Karpas-422 (cell line): Measurements from ENCODE around the gene PDXK. TPM values are rescaled to one million over a fixed set of nuclear protein-coding genes. Genes with fewer than 3 reads are reported as not detected.

Experiments
- DNase-seq: peaks from one replicate; pipeline ENCODE4 v3.0.0-alpha.2; 2015
- H2AFZ ChIP-seq: fragments of 200-600 bp; sonication (generic); 2 replicates; pipeline ENCODE4 v1.6.1; 2014; ENCODE audit warnings: antibody characterized with exemption, low read length, mixed read lengths
- H3K27ac ChIP-seq: fragments of 200-600 bp; sonication (generic); 2 replicates; pipeline ENCODE4 v1.5.1; 2014; ENCODE audit warnings: mild to moderate bottlenecking, low read length, moderate library complexity
- H3K27me3 ChIP-seq: fragments of 200-600 bp; sonication (generic); 2 replicates; pipeline ENCODE4 v1.6.1; 2014; ENCODE audit warnings: low read length, mixed read lengths
- H3K36me3 ChIP-seq: fragments of 200-600 bp; sonication (generic); 2 replicates; pipeline ENCODE4 v1.6.1; 2014; ENCODE audit warnings: low read length, mixed read lengths; ENCODE audit not compliant: insufficient read depth
- H3K4me1 ChIP-seq: fragments of 200-600 bp; sonication (generic); 2 replicates; pipeline ENCODE4 v1.6.1; 2014; ENCODE audit warnings: mild to moderate bottlenecking, low read length, mixed read lengths
- H3K4me2 ChIP-seq: fragments of 200-600 bp; sonication (generic); 2 replicates; pipeline ENCODE4 v1.6.1; 2014; ENCODE audit warnings: low read length, low read depth, mild to moderate bottlenecking; ENCODE audit not compliant: poor library complexity, severe bottlenecking
- H3K4me3 ChIP-seq: fragments of 200-600 bp; sonication (generic); 2 replicates; pipeline ENCODE4 v1.5.1; 2014; ENCODE audit warnings: mild to moderate bottlenecking, antibody characterized with exemption, low read length, mixed read lengths
- H3K79me2 ChIP-seq: fragments of 200-600 bp; sonication (generic); 2 replicates; pipeline ENCODE4 v1.6.1; 2014; ENCODE audit warnings: mild to moderate bottlenecking, low read length, mixed read lengths
- H3K9ac ChIP-seq: fragments of 200-600 bp; sonication (generic); 2 replicates; pipeline ENCODE4 v1.6.0; 2014; ENCODE audit warnings: low read length
- H3K9me2 ChIP-seq: fragments of 200-600 bp; sonication (generic), shearing (Covaris generic); replicated peaks from 2 replicates; pipeline ENCODE4 v1.6.0; 2014; ENCODE audit warnings: mild to moderate bottlenecking, low read length, moderate library complexity; ENCODE audit not compliant: insufficient read depth
- H3K9me3 ChIP-seq: fragments of 300-700, 200-600 bp; sonication (generic); 2 replicates; pipeline ENCODE4 v1.6.1; 2014; ENCODE audit warnings: low read length, mixed read lengths
- H4K20me1 ChIP-seq: fragments of 200-600 bp; sonication (generic); 2 replicates; pipeline ENCODE4 v1.6.1; 2014; ENCODE audit warnings: mild to moderate bottlenecking, antibody characterized with exemption, low read length, low read depth; ENCODE audit not compliant: insufficient read depth
- small RNA-seq: library from RNA; depleted of rRNA; stranded (forward); fragments of <200 nt; gene quantifications from one replicate; pipeline ENCODE3, GENCODE V24; 2014
- total RNA-seq: library from RNA; depleted of rRNA; stranded (reverse); fragments of >200 nt; shearing (Covaris generic); gene quantifications from 2 replicates; pipeline ENCODE4 v1.2.3, GENCODE V29; 2014; ENCODE audit warnings: low replicate concordance; rRNA removed

Gene PDXK
- total RNA-seq, 1 experiment from 2014 or later = 44.7 TPM

DNA sequence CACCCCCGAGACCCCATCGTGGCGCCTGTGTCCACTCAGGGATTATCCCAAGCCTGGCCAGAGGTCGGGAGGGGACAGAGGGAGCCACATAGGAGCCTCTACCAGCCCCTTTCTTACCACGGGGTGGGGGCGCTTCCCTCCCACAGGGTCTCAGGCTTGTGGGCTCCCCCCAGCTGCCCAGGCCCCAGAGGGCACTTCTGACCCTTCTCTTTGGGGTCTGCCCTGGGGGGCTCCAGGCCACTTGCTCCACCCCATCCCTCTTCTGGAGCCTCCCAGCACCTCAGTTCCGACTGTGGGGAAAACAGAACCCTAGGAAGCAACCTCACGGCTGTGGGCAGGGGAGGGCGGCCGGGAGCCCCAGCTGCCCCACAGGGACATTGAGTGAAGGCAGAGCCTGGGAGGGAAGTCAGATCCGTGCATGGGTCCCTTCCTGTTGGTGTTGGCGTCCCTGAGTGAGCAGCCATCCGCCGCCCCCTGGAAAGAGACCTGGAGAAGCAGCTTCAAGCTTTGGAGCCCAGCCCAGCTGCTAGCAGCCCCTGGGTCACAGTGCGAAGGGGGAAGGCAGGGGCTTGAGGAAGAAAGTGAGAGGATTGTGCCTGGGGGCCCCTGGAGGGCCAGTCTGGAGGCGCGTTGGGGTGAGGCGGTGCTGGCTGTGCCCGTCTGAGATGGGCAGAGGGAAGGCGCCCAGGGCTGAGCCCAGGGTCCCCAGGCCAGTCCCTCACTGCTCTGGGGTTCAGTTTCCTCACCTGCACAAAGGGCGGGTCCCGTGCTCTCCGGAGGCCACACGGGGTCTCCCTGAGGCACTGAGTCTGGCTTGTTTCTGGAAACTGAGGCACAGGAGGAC lies 92.6 kb downstream of the PDXK start:
- Histone ChIP-seq H3K27me3 (no peaks in the 10 kb centered on the region), H3K9me3 (no peaks in the 10 kb centered on the region), H3K9ac (peak overlapping the region; percentile 71), H3K9me2 (no peaks in the 10 kb centered on the region), H3K36me3 (peaks cover 3% of the 10 kb centered on the region; the same call in 1 of the 2 replicates), H3K79me2 (no peaks in the 10 kb centered on the region), H3K4me3 (peak overlapping the region; percentile 24; the same call in 1 of the 2 replicates), H3K27ac (no peak overlapping the region), H2AFZ (no peak overlapping the region), H4K20me1 (peaks cover 7% of the 10 kb centered on the region; the same call in 1 of the 2 replicates), H3K4me2 (peak overlapping the region; percentile 75), H3K4me1 (peaks cover 52% of the 10 kb centered on the region)
- DNase-seq = no peak

Small RNA genes within 50 kb of the gene (small RNA-seq; reads per million reads assigned to genes)
- gene AP001052.1 = not detected

Other genes starting within 250 kb of the PDXK start
- gene HSF2BP, start 59.6 kb upstream of the PDXK start, total RNA-seq = 0.67 and 0.76 TPM in 2 replicates
- 30.6 and 34.5 TPM in 2 replicates for gene RRP1B, start 59.6 kb upstream of the PDXK start, total RNA-seq
- 17.6 and 28.0 TPM in 2 replicates for gene CSTB, start 57.2 kb downstream of the PDXK start, total RNA-seq
- gene RRP1, start 70.4 kb downstream of the PDXK start, total RNA-seq = 26.2 and 28.8 TPM in 2 replicates
- gene AGPAT3, start 146.1 kb downstream of the PDXK start, total RNA-seq = 29.0 and 42.2 TPM in 2 replicates